Anterior cingulate cortex (tissue), 58 donors: Measurements from ENCODE around the gene PPP4R1.

Experiments
- DNase-seq, 58 donors: peaks; one replicate each; lab custom pipeline; 2025; lab: John Stamatoyannopoulos, UW

The PPP4R1 gene

GRCh38 chr18:9520666-9521065 lies 93.7 kb downstream of the PPP4R1 start:
- no peak for DNase-seq

- no peak for DNase-seq
Measured at GRCh38 chr18:9519399-9519798, 95.0 kb downstream of the PPP4R1 start.

- DNase-seq = no peak
Measured at GRCh38 chr18:9517869-9518268, 96.5 kb downstream of the PPP4R1 start.

- DNase-seq = peak in 1 of 58 donors; percentile 4
Measured at GRCh38 chr18:9516437-9517064, 97.8 kb downstream of the PPP4R1 start.

GRCh38 chr18:9513971-9514512 lies 100.3 kb downstream of the PPP4R1 start:
- no peak for DNase-seq

- no peak for DNase-seq
Measured at GRCh38 chr18:9508446-9509025, 105.8 kb downstream of the PPP4R1 start.

- DNase-seq = no peak
Measured at GRCh38 chr18:9507565-9508088, 106.7 kb downstream of the PPP4R1 start.

GRCh38 chr18:9506046-9506792 lies 108.1 kb downstream of the PPP4R1 start:
- DNase-seq = no peak
